ENCODE results near the gene MRAP. TPM values are rescaled to one million over a fixed set of nuclear protein-coding genes. Genes with fewer than 3 reads are reported as not detected.

Gene MRAP
- total and polyA plus RNA-seq, 9 of the 15 experiments (the other 6 are each of a cell fraction or from before 2014, with no cell fraction given), result 0.63 to 2.3 TPM; not detected in 7

GRCh38 chr21:32300117-32300681 is 1.5 kb downstream of the MRAP start (continued):
- TF ChIP-seq, protein P1, sequence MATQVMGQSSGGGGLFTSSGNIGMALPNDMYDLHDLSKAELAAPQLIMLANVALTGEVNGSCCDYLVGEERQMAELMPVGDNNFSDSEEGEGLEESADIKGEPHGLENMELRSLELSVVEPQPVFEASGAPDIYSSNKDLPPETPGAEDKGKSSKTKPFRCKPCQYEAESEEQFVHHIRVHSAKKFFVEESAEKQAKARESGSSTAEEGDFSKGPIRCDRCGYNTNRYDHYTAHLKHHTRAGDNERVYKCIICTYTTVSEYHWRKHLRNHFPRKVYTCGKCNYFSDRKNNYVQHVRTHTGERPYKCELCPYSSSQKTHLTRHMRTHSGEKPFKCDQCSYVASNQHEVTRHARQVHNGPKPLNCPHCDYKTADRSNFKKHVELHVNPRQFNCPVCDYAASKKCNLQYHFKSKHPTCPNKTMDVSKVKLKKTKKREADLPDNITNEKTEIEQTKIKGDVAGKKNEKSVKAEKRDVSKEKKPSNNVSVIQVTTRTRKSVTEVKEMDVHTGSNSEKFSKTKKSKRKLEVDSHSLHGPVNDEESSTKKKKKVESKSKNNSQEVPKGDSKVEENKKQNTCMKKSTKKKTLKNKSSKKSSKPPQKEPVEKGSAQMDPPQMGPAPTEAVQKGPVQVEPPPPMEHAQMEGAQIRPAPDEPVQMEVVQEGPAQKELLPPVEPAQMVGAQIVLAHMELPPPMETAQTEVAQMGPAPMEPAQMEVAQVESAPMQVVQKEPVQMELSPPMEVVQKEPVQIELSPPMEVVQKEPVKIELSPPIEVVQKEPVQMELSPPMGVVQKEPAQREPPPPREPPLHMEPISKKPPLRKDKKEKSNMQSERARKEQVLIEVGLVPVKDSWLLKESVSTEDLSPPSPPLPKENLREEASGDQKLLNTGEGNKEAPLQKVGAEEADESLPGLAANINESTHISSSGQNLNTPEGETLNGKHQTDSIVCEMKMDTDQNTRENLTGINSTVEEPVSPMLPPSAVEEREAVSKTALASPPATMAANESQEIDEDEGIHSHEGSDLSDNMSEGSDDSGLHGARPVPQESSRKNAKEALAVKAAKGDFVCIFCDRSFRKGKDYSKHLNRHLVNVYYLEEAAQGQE (IDR thresholded peaks at IDR 0.05; ENCODE audit: borderline replicate concordance), result no peak
- TF ChIP-seq, protein P1 (CRISPR knock-in tag; IDR thresholded peaks at IDR 0.05; ENCODE audit: low read depth), result no peak
- TF ChIP-seq RNF219 (CRISPR knock-in tag; IDR thresholded peaks at IDR 0.05), result no peak
- TF ChIP-seq MYC (IDR thresholded peaks at IDR 0.05; ENCODE audit: low read depth, low read length), result no peak
- no peak for TF ChIP-seq MYC (CRISPR knock-in tag; IDR thresholded peaks at IDR 0.05; ENCODE audit: borderline replicate concordance, low read depth)
- no peak for TF ChIP-seq TAF9B (IDR thresholded peaks at IDR 0.05; ENCODE audit: partially characterized antibody)
- TF ChIP-seq CAMTA2 (CRISPR knock-in tag; conservative IDR thresholded peaks at IDR 0.05), result no peak
- no peak for TF ChIP-seq BCL6 (CRISPR knock-in tag; IDR thresholded peaks at IDR 0.05)
- no peak for TF ChIP-seq NR3C1 (CRISPR knock-in tag; IDR thresholded peaks at IDR 0.05)
- TF ChIP-seq ZNF445 (CRISPR knock-in tag; IDR thresholded peaks at IDR 0.05; ENCODE audit: low read depth), result no peak

Data from K562 (cell line).